ENCODE measurements around the gene CBLB.

- TF ChIP-seq EZH2 (IDR thresholded peaks at IDR 0.05; ENCODE audit: borderline replicate concordance, low read depth, low read length, severe bottlenecking) (no peak), CTCF (IDR thresholded peaks at IDR 0.05; ENCODE audit: borderline replicate concordance, extremely low read depth, low read length, poor library complexity, severe bottlenecking) (no peak)
Observed at GRCh38 chr3:105899516-105899915, 30.7 kb upstream of the CBLB start.
